HG02943 (cell line): ENCODE results near the gene LIMCH1.

ENCODE experiments used
- ATAC-seq: cut with Tn5 transposase; IDR thresholded peaks from one replicate; pipeline ENCODE4 v1.9.1; 2021; ENCODE audit warnings: mild to moderate bottlenecking, low read depth, moderate library complexity; ENCODE audit not compliant: unreplicated experiment

LIMCH1 gene

GRCh38 chr4:41747230-41748055 is 209.5 kb downstream of the LIMCH1 start:
- ATAC-seq, result no peak

- ATAC-seq, result no peak
These were observed 210.2 kb downstream of the LIMCH1 start for GRCh38 chr4:41748074-41748570.

GRCh38 chr4:41748571-41749475 is 210.9 kb downstream of the LIMCH1 start, which contains the start of gene PHOX2B:
Gene PHOX2B, minus strand, starts transcription at chr4:41748725. Its CDS starts 115 bp downstream, at chr4:41748610.
- ATAC-seq, result no peak

- ATAC-seq, result no peak
These were observed 211.7 kb downstream of the LIMCH1 start for GRCh38 chr4:41749631-41750039.
